Measurements from ENCODE around the gene FLNB. TPM values are rescaled to one million over a fixed set of nuclear protein-coding genes. Genes with fewer than 3 reads are reported as not detected.

The FLNB gene
- total and polyA plus RNA-seq, 2 of the 13 experiments (the other 11 are each of a cell fraction or from before 2014, with no cell fraction given), result 106 to 130 TPM

DNA sequence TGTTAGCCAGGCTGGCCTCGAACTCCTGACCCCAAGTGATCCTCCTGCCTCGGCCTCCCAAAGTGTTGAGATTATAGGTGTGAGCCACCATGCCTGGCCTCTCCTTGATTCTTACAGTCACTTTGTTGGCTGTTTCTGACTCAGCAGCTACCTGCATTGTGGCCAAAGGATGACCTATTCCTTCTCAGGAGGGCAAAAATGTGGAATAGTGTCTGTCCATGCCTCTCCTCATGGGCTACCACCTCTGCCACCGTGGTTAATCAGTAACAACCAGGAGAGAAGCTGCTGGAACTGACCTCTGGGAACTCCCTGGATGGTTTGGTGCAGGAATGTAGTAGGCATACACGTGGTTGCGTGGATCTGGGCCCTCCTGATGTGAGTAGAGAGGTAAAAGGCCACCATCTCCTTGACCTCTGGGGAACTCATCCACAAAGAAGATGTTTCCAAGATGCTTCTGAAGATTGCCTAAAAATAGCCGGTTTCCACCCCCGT lies 63.3 kb downstream of the FLNB start (continued):
- no peak for TF ChIP-seq ZFP62 (CRISPR knock-in tag; IDR thresholded peaks at IDR 0.05)
- TF ChIP-seq ZNF614 (CRISPR knock-in tag; IDR thresholded peaks at IDR 0.05; ENCODE audit: borderline replicate concordance), result 0 out of 2 replicates have a peak, but pooled peaks have one; percentile 72
- TF ChIP-seq ZMYM2 (CRISPR knock-in tag; IDR thresholded peaks at IDR 0.05), result peak; percentile 83
- TF ChIP-seq ZNF704 (CRISPR knock-in tag; IDR thresholded peaks at IDR 0.05; ENCODE audit: borderline replicate concordance), result no peak
- peak; percentile 68 for TF ChIP-seq HOXA3 (CRISPR knock-in tag; IDR thresholded peaks at IDR 0.05)
- peak; percentile 60; the same call in 1 of the 2 replicates for TF ChIP-seq SRY (CRISPR knock-in tag; IDR thresholded peaks at IDR 0.05)
- TF ChIP-seq ZNF629 (CRISPR knock-in tag; conservative IDR thresholded peaks at IDR 0.05), result 0 out of 2 replicates have a peak, but pooled peaks have one; percentile 7
- no peak for TF ChIP-seq KLF15 (CRISPR knock-in tag; IDR thresholded peaks at IDR 0.05; ENCODE audit: borderline replicate concordance)
- peak; percentile 72; the same call in 1 of the 2 replicates for TF ChIP-seq HOMEZ (CRISPR knock-in tag; IDR thresholded peaks at IDR 0.05; ENCODE audit: low read depth)
- no peak for TF ChIP-seq ZSCAN22 (CRISPR knock-in tag; IDR thresholded peaks at IDR 0.05)
- TF ChIP-seq, protein P1, sequence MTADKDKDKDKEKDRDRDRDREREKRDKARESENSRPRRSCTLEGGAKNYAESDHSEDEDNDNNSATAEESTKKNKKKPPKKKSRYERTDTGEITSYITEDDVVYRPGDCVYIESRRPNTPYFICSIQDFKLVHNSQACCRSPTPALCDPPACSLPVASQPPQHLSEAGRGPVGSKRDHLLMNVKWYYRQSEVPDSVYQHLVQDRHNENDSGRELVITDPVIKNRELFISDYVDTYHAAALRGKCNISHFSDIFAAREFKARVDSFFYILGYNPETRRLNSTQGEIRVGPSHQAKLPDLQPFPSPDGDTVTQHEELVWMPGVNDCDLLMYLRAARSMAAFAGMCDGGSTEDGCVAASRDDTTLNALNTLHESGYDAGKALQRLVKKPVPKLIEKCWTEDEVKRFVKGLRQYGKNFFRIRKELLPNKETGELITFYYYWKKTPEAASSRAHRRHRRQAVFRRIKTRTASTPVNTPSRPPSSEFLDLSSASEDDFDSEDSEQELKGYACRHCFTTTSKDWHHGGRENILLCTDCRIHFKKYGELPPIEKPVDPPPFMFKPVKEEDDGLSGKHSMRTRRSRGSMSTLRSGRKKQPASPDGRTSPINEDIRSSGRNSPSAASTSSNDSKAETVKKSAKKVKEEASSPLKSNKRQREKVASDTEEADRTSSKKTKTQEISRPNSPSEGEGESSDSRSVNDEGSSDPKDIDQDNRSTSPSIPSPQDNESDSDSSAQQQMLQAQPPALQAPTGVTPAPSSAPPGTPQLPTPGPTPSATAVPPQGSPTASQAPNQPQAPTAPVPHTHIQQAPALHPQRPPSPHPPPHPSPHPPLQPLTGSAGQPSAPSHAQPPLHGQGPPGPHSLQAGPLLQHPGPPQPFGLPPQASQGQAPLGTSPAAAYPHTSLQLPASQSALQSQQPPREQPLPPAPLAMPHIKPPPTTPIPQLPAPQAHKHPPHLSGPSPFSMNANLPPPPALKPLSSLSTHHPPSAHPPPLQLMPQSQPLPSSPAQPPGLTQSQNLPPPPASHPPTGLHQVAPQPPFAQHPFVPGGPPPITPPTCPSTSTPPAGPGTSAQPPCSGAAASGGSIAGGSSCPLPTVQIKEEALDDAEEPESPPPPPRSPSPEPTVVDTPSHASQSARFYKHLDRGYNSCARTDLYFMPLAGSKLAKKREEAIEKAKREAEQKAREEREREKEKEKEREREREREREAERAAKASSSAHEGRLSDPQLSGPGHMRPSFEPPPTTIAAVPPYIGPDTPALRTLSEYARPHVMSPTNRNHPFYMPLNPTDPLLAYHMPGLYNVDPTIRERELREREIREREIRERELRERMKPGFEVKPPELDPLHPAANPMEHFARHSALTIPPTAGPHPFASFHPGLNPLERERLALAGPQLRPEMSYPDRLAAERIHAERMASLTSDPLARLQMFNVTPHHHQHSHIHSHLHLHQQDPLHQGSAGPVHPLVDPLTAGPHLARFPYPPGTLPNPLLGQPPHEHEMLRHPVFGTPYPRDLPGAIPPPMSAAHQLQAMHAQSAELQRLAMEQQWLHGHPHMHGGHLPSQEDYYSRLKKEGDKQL (CRISPR knock-in tag; IDR thresholded peaks at IDR 0.05; ENCODE audit: low read depth), result 0 out of 2 replicates have a peak, but pooled peaks have one; percentile 50
- TF ChIP-seq ZMYM3 (CRISPR knock-in tag; IDR thresholded peaks at IDR 0.05), result peak; percentile 85
- TF ChIP-seq MIER2 (CRISPR knock-in tag; IDR thresholded peaks at IDR 0.05), result peak; percentile 48; the same call in 1 of the 2 replicates
- TF ChIP-seq MED1 (CRISPR knock-in tag; IDR thresholded peaks at IDR 0.05), result peak; percentile 83
- peak; percentile 63; the same call in 1 of the 2 replicates for TF ChIP-seq HMG20A (CRISPR knock-in tag; IDR thresholded peaks at IDR 0.05; ENCODE audit: borderline replicate concordance)
- 0 out of 2 replicates have a peak, but pooled peaks have one; percentile 20 for TF ChIP-seq PPARG (CRISPR knock-in tag; conservative IDR thresholded peaks at IDR 0.05)
- TF ChIP-seq ZNF776 (CRISPR knock-in tag; IDR thresholded peaks at IDR 0.05), result no peak
- TF ChIP-seq MNT (IDR thresholded peaks at IDR 0.05), result peak; percentile 32; the same call in 1 of the 2 replicates
- peak; percentile 68; the same call in 1 of the 2 replicates for TF ChIP-seq HDAC2 (CRISPR knock-in tag; IDR thresholded peaks at IDR 0.05)
- TF ChIP-seq ZNF33B (CRISPR knock-in tag; IDR thresholded peaks at IDR 0.05), result no peak
- TF ChIP-seq FOXC1 (CRISPR knock-in tag; IDR thresholded peaks at IDR 0.05; ENCODE audit: borderline replicate concordance), result peak; percentile 67; the same call in 1 of the 2 replicates
- TF ChIP-seq JUN (CRISPR knock-in tag; IDR thresholded peaks at IDR 0.05), result no peak
